Ramos (cell line): ENCODE results near the gene IFRD2.
"Not testable (repeated sequence)": the region's sequence is repeated elsewhere in the genome, so short reads cannot be mapped to it uniquely, and the experiment has no call there.

ENCODE experiments used
- in situ Hi-C: fragments of 300-500 bp; cut with MboI; formaldehyde crosslinking; loops from one replicate; pipeline ENCODE4 v1.14.3; 2022; ENCODE audit warnings: low sequenced_read_pairs; ENCODE audit not compliant: unreplicated experiment

Gene IFRD2

DNA sequence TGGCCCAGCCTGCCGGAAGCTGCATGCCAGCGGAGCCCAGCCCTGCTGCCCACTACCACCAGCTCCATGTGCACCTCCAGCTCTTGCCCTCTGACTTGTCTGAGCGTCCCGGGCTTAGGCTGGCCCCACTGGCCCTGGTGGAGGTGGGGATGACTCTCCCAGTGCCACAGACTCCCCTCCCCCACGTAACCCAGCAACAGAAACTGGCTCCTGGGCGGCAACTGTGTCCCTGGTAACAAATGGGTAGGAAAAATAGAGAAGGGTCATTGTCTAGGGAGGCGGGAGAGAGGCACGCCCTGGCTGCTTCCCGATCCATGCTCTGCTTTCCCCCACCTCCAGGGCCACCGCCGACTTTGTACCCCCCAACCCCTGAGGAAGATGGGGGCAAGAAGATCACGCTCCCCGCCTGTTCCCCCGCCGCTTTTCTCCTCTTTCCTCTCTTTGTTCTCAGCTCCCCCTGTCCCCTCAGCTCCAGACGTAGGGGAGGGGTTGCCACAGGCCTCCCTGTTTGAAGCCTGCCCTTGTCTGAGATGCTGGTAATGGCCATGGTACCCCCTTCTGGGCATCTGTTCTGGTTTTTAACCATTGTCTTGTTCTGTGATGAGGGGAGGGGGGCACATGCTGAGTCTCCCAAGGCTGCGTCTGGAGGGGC lies 34.1 kb downstream of the IFRD2 start:
- in situ Hi-C loops: no loop called here

DNA sequence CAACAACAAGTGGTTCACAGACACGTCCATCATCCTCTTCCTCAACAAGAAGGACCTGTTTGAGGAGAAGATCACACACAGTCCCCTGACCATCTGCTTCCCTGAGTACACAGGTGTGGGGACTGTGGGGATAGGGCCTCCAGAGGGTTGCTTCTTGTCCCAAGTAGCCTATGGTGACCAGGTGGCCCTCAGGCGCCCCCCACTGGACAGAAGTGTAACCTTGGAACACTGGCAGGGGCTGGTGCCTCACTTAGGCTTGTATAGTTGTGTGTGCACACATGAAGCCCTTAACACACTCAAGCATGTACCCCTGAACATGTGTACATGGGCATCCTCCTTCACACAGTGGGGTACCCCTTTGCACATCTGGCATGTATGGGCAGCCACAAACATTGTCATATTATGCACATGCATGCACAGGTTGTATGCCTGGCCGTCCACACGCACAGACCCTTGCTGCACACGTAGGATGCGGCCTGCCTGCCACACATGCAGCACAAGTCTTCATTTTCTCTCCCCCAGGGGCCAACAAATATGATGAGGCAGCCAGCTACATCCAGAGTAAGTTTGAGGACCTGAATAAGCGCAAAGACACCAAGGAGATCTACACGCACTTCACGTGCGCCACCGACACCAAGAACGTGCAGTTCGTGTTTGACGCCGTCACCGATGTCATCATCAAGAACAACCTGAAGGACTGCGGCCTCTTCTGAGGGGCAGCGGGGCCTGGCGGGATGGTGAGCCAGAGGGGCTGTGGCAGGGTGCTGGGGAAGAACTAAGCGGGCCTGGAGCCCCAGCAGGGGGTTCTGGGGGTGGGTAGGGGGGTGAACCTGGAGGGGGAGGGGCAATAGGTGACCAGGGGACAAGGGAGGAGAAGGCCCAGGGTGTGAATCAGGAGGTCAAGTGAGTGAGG lies 35.0 kb downstream of the IFRD2 start:
- in situ Hi-C loops: no loop called here

DNA sequence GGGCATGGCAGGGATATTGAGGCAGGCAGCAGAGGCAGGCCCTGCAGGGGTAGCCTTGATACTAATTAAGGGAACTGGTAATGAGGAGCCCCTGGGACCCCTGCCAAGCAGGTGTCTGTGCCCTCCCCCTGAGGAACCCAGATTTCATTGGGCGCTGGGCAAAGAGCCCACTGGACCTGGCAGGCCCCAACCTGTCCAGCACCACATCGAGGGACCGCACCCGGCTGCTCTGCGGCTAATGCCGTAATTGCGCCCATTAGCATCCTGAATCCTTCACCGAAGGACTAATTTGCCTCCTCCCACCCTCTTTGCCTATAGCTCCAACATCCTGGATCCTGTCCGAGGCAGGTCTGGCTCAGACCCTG lies 37.0 kb downstream of the IFRD2 start:
- in situ Hi-C loops: no loop called here

DNA sequence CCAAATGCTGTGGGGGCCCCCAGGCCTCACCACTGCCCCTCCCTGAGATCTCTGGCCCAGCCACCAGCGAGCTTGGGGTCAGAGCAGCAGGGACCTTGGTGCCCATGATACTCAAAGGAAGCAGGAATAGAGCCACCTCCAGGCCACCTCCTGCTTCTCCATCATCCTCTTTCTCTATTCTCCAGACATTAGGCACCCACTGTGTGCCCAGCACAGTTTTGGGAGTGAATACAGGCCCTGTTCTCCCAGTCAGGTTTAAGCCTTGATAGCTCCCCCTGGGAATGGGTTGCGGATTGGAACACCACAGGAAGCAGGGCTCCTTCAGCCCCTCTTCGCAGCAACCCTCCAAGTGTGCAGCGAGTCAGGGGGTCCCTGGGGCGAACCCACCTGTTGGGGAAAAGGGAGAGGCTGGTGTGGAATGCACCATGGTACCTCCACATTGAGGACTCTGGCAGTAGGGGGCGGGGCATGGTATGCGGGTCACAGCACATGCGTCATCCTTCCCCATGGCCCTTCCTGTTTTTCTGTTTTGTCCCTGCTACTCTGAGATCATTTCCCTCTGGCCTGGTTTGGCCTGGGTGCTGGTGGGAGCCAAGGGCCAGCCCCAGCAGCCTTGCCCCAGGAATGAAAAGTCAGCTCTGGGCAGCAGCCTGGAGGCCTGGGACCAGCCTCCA lies 37.5 kb downstream of the IFRD2 start:
- in situ Hi-C loops: no loop called here

DNA sequence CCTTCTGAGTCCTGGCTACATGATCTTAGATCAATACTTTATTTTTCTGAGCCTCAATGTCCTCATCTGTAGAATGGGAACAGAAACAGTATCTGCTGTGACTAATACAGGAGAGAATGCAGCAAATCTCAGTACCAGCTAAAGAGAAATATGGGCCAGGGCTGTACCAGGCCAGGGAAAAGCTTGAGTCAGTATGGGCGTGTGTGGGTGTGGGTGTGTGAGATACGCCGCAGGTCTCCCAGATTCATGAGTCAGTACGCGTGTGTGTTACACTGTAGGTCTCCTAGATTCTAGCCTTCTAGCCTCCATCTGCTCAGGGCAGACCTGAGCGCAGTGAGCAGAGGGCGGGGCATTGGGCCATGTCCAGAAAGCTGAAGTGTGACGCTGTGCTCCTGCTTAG lies 41.0 kb downstream of the IFRD2 start:
- in situ Hi-C loops: no loop called here

DNA sequence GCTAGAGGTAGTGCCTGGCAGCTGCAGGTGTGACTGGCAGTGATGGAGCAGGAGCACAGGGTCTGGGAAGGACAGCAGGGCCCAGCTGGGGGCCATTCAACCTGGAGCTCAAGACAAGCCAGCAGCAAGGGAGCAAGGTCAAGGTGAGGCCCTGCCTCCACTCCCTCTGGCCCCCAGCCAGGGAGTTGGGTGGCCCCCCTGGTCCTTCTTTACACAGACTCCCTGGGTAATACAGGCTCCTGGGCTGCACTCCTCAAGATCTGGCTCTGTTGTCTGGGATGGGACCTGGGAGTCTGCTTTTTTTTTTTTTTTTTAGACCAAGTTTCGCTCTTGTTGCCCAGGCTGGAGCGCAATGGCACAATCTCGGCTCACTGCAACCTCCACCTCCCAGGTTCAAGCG lies 41.7 kb downstream of the IFRD2 start:
- in situ Hi-C loops: no loop called here

DNA sequence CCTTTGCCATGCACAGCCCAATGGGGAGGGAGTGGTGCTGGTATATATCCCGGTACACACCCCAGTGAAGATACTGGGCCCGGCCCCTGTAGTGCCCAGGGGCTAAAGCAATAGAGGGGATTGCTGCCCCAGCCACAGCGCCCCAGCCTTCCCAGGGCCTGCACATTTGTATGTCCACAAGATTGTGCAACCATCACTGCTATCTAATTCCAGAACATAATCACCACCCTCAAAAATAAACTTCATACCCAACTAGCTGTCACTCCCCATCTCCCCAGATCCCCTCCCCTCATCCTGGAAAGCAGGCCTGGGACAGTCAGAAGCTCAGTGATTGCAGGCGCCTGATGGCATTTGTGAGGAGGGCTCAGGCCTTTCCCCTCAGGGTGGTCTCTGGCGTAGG lies 42.8 kb downstream of the IFRD2 start:
- in situ Hi-C loops: no loop called here

DNA sequence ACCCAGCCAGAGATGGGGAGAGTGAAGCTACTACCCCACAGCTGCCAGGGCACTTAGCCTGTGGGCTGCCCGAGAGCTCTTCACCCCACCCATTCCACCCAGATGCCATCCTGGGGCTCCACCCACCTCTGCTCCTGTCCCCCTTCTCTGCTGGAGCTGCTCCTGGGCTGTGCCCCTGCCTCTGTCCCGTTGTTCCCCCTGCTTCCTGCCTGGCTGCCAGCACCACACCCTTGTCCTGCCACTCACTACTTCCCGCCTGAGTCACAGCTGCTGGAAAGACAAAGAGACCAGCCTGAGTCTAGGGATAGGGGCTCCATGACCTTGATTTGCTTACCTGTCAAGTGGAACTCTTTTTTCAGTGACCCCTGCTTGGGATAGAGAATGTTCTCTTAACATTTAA lies 43.8 kb downstream of the IFRD2 start:
- in situ Hi-C loops: no loop called here

DNA sequence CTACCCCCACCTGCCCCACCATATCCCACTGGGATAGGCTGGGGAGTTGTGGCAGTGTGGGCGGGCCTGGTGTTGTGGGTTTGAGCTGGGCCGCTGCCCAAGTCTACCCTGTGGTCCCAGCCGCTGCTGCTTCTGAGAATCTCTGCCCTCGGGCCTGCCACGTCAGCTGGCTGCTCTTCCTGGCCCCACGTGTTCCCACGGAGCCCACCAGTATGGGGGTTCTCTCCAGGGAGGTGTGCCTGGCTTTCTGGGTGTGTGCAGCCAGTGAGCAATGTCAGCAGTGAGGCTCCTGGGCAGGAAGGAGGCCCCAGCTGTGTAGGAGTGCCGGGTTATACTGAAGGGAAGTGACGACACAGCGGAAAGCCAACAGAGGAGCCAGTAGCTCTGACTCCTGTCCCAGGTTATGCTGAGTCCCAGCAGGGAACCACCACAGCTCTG lies 45.7 kb downstream of the IFRD2 start:
- in situ Hi-C loops: no loop called here

DNA sequence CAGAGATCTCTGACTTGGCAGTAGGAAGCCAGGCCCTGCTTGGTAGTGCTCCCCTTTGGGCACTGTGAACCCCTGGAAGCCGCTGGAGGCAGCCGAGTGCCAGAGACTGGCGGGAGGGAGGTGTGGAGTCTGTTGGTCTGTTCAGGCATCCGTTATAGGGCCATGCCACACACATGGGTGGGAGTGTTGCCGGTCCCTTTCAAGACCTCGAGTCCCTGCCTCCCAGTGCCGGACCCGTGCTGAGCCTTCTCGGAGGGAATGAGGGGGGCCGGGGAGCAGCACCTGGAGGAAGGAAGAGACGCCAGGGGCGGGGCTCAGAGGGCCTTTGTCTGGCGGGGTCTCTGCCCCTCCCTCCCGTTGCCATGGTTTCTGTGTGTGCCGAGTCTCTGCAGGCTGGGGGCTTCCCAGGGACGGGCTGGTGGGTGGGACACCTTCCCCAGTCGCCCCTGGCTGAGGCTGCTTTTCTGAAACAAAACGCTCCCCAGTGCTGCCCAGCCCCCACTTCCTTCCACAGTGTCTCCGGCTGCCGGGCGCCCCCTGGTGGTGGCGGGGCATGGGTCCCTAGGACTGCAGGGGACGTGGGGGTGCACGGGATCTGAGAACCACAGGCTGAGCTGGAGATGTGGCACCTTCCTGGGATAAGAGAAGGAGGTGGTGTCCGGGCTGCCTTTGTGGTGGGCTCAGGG lies 46.3 kb downstream of the IFRD2 start:
- in situ Hi-C loops: no loop called here

DNA sequence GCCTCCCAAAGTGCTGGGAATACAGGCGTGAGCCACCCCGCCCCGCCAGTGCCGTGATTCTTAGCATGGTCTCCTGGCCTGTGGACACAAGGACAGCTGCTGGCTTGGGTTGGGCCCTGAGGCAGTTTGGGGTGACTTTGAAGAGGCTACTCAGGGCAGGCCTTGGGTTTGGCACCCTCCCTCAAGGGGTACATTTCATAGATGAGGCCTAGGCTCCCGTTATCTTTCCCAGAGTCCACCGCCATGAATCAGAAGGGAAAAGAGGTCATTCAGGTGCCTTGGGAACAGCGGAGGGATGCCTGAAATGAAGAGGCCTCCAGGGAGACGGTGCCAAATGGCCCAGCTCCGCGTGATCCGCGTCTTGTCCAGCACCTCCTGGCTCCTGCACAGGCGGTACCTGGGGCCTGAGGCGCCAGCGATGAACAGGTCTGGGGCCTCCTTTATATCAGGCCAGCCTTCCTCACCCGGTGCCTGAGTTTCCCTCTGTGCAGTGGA lies 46.9 kb downstream of the IFRD2 start:
- in situ Hi-C loops: no loop called here

DNA sequence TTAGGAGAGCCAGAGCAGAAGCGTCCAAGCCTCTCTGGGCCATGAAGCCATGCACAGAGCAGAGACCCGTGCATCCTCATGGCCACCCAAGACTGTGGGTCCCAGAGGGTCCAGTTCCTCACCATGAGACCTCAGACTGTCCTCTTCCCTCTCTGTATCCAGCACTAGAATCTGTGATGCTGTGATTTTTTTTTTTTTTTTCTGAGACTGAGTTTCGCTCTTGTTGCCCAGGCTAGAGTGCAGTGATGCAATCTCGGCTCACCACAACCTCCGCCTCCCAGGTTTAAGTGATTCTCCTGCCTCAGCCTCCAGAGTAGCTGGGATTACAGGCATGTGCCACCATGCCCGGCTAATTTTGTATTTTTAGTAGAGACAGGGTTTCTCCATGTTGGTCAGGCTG lies 47.4 kb downstream of the IFRD2 start:
- in situ Hi-C loops: not testable (repeated sequence)

DNA sequence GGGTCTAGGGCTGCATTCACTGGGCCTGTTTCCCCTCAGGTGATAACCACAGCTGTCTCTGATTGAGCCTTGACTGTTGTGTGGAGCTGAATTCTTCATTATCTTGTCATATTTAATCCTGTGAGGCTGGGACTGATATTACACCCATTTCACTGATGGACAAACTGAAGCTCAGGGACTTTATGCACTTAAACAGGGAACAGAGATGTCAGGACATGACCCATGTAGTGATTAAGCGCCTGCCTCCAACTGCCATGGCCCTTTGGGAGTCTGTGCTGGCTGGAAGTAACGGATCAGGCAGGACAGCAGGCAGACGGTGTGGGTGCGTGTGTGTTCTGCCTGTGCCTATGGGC lies 48.7 kb downstream of the IFRD2 start:
- in situ Hi-C loops: no loop called here

DNA sequence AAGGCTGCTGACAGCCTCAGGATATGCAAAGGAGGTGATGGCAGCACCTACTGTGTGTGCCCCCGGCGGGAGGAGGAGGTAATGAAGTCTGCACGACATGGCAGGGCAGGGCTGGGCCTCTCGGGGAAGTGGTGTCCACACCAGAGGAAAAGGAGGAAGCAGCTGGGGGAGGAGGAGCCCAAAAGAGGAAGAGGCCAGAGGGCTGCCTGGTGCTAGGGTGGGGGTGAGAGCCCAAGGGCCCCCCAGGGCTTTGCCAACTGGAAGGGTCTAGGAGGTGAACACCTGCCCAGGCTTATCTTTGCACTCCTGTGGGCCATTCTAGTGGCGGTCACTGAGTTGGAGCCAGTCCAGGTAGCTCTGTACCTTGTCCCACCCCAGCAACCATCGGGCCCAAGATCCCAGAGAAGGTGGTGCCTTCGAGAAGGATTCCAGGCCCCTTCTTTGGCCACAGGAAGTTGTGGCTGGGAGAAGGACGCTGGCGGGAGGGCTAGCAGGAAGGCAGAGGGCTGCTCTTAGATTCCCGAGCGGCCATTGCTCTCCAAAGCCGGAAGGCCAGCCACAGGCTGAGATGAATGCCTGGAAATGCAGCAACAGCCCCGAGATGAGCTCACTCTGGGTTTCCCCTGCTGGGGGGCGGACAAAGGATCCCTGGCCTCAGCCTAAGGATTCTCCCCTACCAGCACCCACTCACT lies 49.2 kb downstream of the IFRD2 start:
- in situ Hi-C loops: no loop called here

DNA sequence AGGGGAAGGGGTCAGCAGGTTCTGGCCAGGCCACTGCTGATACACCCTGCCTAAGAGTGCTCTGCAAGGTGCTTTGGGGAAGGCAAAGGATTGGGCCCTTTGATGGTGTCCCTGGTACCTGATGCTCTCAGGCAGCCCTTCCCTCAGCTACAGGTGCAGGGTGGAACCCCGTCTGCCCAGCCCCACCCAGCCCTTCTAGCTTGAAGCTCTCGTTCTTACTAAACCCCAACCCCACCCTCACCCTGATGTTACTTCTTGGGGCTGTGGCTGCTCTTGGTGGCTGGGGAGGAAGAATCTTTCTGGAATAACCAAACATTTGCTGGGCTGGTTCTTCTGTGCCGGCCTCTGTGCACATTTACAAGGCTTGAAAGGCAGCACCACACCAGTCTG lies 49.9 kb downstream of the IFRD2 start:
- in situ Hi-C loops: no loop called here

DNA sequence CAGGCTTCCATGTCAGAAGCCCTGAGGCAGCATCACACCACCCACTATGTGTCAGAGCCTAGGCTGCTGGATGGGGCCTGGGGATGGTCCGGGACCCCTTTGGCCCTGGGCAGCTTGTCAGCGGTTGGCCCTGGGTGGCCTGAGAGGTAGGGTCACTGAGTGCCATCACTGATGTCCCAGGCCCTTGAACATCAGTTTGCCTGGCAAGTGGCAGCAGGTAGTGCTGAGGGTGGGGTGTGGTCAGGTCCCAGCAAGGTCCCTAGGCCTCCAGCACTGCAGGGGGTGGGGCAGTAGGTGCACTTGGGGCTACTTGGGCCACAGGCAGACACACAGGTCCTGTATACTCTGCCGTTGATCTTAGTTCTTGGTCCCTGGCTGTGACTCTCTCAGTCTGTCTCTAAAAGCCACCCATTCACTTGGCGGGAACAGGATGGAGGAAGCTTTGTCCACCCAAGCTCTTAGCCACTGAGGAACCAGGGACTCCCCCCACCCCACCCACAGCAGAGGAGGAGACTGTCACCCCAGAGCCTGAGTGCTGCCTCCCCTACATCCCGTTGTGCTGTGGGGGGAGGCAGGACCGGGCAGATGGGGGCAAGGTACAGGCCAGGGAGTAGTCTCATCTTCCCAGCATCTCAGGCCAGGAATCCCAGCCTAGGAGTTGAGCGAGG lies 50.4 kb downstream of the IFRD2 start:
- in situ Hi-C loops: no loop called here

DNA sequence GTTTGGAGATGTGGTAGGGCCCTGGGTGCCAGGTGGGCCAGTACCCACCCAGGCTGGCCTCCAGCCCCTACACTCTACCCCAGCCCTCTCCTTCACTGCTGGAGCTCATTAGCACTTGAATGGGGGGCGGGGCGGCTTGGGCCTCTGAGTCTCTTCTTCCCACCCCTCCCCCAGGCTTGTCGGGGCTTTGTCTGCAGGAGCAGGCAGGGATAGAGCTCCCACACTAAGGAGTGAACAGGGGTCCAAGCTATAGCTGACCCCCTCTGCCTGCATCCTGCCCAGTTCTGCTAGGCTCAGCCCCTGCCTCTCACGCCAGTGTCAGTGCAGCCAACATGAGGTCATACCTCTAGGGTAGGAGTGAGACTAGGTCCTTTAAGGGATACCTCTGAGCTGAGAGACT lies 51.1 kb downstream of the IFRD2 start:
- in situ Hi-C loops: no loop called here

DNA sequence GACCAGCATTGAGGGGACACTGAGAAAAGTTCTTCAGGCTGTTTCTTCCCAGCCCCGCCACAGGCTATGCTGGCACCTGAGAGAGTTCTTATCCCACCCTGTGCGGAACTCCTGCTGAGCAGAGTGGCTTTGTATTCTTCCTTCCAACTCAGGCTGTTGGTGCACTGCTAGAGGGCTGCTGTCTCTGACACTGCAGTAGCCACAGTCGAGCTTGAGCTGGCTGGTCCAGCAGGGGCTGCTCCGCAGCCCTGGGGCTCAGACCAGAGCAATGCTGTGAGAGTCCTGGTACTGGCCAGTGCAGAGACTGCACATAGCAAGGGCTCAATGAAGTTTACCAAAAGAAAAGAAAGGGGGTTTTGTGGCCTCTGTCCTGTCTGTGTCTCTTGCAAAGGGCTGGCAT lies 52.6 kb downstream of the IFRD2 start:
- in situ Hi-C loops: no loop called here

DNA sequence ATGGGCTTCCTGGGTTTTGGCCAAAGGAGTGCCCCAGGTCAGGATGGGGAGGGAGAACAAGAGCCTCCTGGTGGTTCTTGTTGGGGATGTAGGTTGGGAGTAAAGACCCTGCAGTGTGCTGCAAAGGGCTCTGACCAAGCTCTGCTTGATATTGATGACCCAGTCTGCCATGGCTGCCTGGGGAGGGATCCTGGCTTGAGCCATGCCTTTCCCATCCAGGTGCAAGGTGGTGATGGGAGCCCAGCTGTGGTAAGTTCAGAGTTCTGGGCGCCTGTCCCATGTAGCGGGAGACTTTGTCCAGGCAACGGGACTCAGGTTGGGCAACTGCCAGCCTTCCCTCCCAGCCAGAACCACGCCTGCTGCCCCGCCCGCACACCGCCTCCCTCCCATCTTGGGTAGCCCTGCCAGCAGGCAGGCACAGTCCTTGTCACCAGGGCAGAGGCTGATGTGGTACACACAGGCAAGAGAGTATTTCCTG lies 53.6 kb downstream of the IFRD2 start:
- in situ Hi-C loops: no loop called here
